ENCODE measurements around the gene TEX19. TPM values are rescaled to one million over a fixed set of nuclear protein-coding genes. Genes with fewer than 3 reads are reported as not detected.

Gene TEX19
- total and polyA plus RNA-seq, 2 of the 8 experiments (the other 6 are each of a cell fraction or from before 2014, with no cell fraction given) = 0.54 to 0.80 TPM

GRCh38 chr17:82354804-82355308 is 4.2 kb upstream of the TEX19 start:
- Histone ChIP-seq H2BK5ac (ENCODE audit: low read depth, low read length) (no peak overlapping the region), H3K36me3 (ENCODE audit: control insufficient read depth in 2 of 4, insufficient read depth in 4 of 4, low read length in 3 of 4) (no peaks in the 10 kb centered on the region), H3K9ac (replicated peaks in 1 of 4; ENCODE audit: extremely low read depth in 1 of 4, low read depth in 3 of 4, low read length in 3 of 4) (no peak overlapping the region), H4K5ac (ENCODE audit: insufficient read length, low read depth, low read length) (no peak overlapping the region), H2AK5ac (ENCODE audit: low read depth, low read length) (no peak overlapping the region), H2BK120ac (replicated peaks; ENCODE audit: low read depth, low read length) (no peak overlapping the region), H3K14ac (ENCODE audit: insufficient read length) (no peak overlapping the region), H3K23me2 (ENCODE audit: low read depth, low read length) (no peaks in the 10 kb centered on the region), H4K8ac (ENCODE audit: extremely low read depth, insufficient read depth, low read length) (no peak overlapping the region), H3K27me3 (replicated peaks in 1 of 4; ENCODE audit: control insufficient read depth in 3 of 4, extremely low read depth in 1 of 4, insufficient read depth in 3 of 4, low read length in 3 of 4) (peaks cover 0 to 3% (median 1%) of the 10 kb centered on the region in 4 experiments; a peak in 3 of 7 replicates), H3K23ac (ENCODE audit: insufficient read length) (no peak overlapping the region), H2BK12ac (ENCODE audit: low read depth, low read length) (no peak overlapping the region), H2BK20ac (ENCODE audit: low read length) (no peak overlapping the region), H3K4me1 (replicated peaks in 1 of 4; ENCODE audit: control insufficient read depth in 3 of 4, insufficient read depth in 4 of 4, low read length in 3 of 4) (peaks cover 0 to 6% (median 5%) of the 10 kb centered on the region in 4 experiments; a peak in 5 of 7 replicates), H3K79me2 (ENCODE audit: control insufficient read depth in 1 of 2, insufficient read depth in 2 of 2, low read length in 2 of 2) (no peaks in the 10 kb centered on the region), H3K18ac (ENCODE audit: extremely low read depth, low read length) (no peak overlapping the region), H3K9me3 (ENCODE audit: insufficient read depth in 2 of 2, low read depth in 1 of 2, low read length in 1 of 2) (no peaks in the 10 kb centered on the region), H4K20me1 (replicated peaks in 1 of 2; ENCODE audit: control insufficient read depth in 1 of 2, insufficient read depth in 2 of 2, low read length in 2 of 2) (no peaks in the 10 kb centered on the region), H3K4ac (replicated peaks; ENCODE audit: insufficient read length, low read depth, low read length) (no peak overlapping the region), H3K79me1 (ENCODE audit: low read depth, low read length) (no peaks in the 10 kb centered on the region; the same call in 1 of the 2 replicates), H3K56ac (replicated peaks; ENCODE audit: insufficient read length, low read depth, low read length) (no peak overlapping the region), H3K4me2 (ENCODE audit: insufficient read depth in 1 of 2, low read depth in 2 of 2, low read length in 2 of 2) (no peak overlapping the region), H2AFZ (ENCODE audit: low read length) (no peak overlapping the region), H3K4me3 (ENCODE audit: extremely low read depth in 1 of 4, insufficient read depth in 2 of 4, low read depth in 3 of 4, low read length in 4 of 4) (no peak overlapping the region), H3K27ac (ENCODE audit: low read depth, low read length) (no peak overlapping the region), H4K91ac (replicated peaks; ENCODE audit: insufficient read length, low read length) (no peak overlapping the region), H2BK15ac (ENCODE audit: low read length) (no peak overlapping the region)
- ChIA-PET CTCF (ENCODE audit: partially characterized antibody) (interaction anchor here (1.1 kb wide), 1 partner anchor 34 kb away, joined by 3 read pairs; no protein-coding TSS in a partner anchor), POLR2A (ENCODE audit: partially characterized antibody) (no interaction called here)
- DNase-seq (ENCODE audit: low read depth in 1 of 2, low spot score in 2 of 2) (no peak), FAIRE-seq (no peak)
- no peak for TF ChIP-seq CHD2 (IDR thresholded peaks at IDR 0.05; ENCODE audit: low read length)
- no peak for TF ChIP-seq SIN3A (conservative IDR thresholded peaks at IDR 0.05 in 1 of 2, IDR thresholded peaks at IDR 0.05 in 1 of 2; ENCODE audit: low read depth in 1 of 2, low read length in 2 of 2)
- TF ChIP-seq SP2 (IDR thresholded peaks at IDR 0.05; ENCODE audit: low read length) = no peak
- no peak for TF ChIP-seq NRF1 (IDR thresholded peaks at IDR 0.05; ENCODE audit: low read depth, low read length)
- TF ChIP-seq CTCF (IDR thresholded peaks at IDR 0.05; ENCODE audit: control extremely low read depth in 1 of 3, insufficient read depth in 1 of 3, low read depth in 1 of 3, low read length in 3 of 3) = no peak
- no peak for TF ChIP-seq EP300 (IDR thresholded peaks at IDR 0.05; ENCODE audit: borderline replicate concordance in 1 of 2, low read depth in 2 of 2, low read length in 2 of 2)
- no peak for TF ChIP-seq FOSL1 (IDR thresholded peaks at IDR 0.05; ENCODE audit: insufficient read depth, low read depth, low read length)
- 85% methylated on average over 7 of the region's 7 CpGs; no CpG with 5 or more reads in 1 of the 2 experiments for WGBS, 2 experiments (ENCODE audit: extremely low coverage in 1 of 2, insufficient coverage in 1 of 2, insufficient read length in 1 of 2, insufficient replicate concordance in 2 of 2, low coverage in 1 of 2, low lambda C conversion rate in 2 of 2, missing lambda C conversion rate in 1 of 2)
